Esophagus squamous epithelium (tissue), 5 donors: ENCODE results near the gene ILDR1. TPM values are rescaled to one million over a fixed set of nuclear protein-coding genes. Genes with fewer than 3 reads are reported as not detected.

Experiments
- DNase-seq: peaks from one replicate; lab custom pipeline; 2025; lab: John Stamatoyannopoulos, UW
- H3K27ac ChIP-seq, 4 donors: fragments of 200-600 bp; sonication (generic); one replicate each; pipeline ENCODE4 v1.5.1; 2016 to 2019; ENCODE audit warnings: mild to moderate bottlenecking in 1 of 4
- H3K27me3 ChIP-seq, 4 donors: fragments of 200-600 bp; sonication (generic); 1 replicate in 3 of 4; 2 replicates in 1 of 4; pipeline versions ENCODE4 v1.5.1 to v1.6.0; 2017 to 2021; ENCODE audit warnings: antibody characterized with exemption in 1 of 4
- H3K36me3 ChIP-seq, 3 donors: fragments of 200-600 bp; sonication (generic); one replicate each; pipeline ENCODE4 v1.5.1; 2016 to 2019
- H3K4me1 ChIP-seq, 3 donors: fragments of 200-600 bp; sonication (generic); one replicate each; pipeline ENCODE4 v1.5.1; 2017 to 2019
- H3K4me3 ChIP-seq, 4 donors: fragments of 200-600 bp; sonication (generic); 1 replicate in 3 of 4; 2 replicates in 1 of 4; pipeline ENCODE4 v1.5.1; 2016 to 2019; ENCODE audit warnings: mild to moderate bottlenecking in 2 of 4, moderate library complexity in 1 of 4
- H3K9me3 ChIP-seq, 3 donors: fragments of 200-600 bp; sonication (generic); one replicate each; pipeline ENCODE4 v1.5.1; 2016 to 2019
- POLR2A ChIP-seq, 4 donors: fragments of 450-650 bp; IDR thresholded peaks; one replicate each; pipeline ENCODE4 v1.6.1; 2017; ENCODE audit warnings: antibody characterized with exemption in 4 of 4, mild to moderate bottlenecking in 4 of 4, moderate library complexity in 3 of 4
- WGBS, 2 donors: methylation state at CpG; one replicate each; pipeline ENCODE4 v1.1.5; 2018; 5-methylcytosine and 5-hydroxymethylcytosine counted together
- intact Hi-C: fragments of 100-400 bp; cut with DNase I; formaldehyde crosslinking; loops from one replicate; pipeline ENCODE4 v1.15.0; 2022
- total RNA-seq, 4 donors: library from RNA; depleted of rRNA; stranded (reverse); fragments of >200 nt; gene quantifications; one replicate each; pipeline ENCODE4 v1.1.0, GENCODE V29; 2016
- TF ChIP-seq, protein P1 (sequence below), 6 experiments: fragments of 450-650 bp in 4 of 6; fragments of 200-600 bp in 2 of 6; sonication (generic) in 2 of 6; IDR thresholded peaks; one replicate each; pipeline ENCODE4 v1.5.1; 2016 to 2019; ENCODE audit warnings: antibody characterized with exemption in 6 of 6, mild to moderate bottlenecking in 4 of 6, moderate library complexity in 4 of 6
- donor health status: DM: yes; HTN: yes; CAD: no.

ILDR1 gene
- total RNA-seq, 4 donors from 2014 or later = 2.3 to 6.0 (median 3.6) TPM

DNA sequence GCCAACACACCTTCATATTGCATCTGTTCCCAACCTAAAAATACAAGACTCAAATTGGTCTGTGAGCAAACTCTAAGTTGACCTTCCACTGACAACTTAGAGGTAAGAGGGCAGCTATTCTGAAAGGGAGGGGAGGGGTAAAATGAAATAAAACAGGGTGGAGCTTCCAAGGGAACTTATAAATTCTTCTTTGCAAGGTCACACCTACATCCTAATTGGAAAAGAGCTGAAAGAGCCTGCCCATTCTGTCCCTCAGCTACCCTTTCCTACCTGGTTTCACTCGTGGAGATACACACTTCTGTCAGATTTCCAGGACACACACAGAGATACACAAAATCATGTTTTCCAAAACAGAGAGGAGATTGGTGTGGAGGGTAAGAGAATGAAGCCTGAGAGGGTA lies 1.0 kb downstream of the ILDR1 start:
- no peaks in the 10 kb centered on the region for H3K9me3 ChIP-seq
- peaks cover 0 to 29% (median 0%) of the 10 kb centered on the region in 3 donors for H3K4me1 ChIP-seq
- intact Hi-C loops = no loop called here
- H3K4me3 ChIP-seq = peak overlapping the region; percentile 46 to 66 (median 61)
- WGBS, 2 donors = 18 to 38% methylated on average over 1 of the region's 1 CpG
- H3K36me3 ChIP-seq = no peaks in the 10 kb centered on the region
- no peak for TF ChIP-seq POLR2A (IDR thresholded peaks at IDR 0.05)
- TF ChIP-seq, protein P1, sequence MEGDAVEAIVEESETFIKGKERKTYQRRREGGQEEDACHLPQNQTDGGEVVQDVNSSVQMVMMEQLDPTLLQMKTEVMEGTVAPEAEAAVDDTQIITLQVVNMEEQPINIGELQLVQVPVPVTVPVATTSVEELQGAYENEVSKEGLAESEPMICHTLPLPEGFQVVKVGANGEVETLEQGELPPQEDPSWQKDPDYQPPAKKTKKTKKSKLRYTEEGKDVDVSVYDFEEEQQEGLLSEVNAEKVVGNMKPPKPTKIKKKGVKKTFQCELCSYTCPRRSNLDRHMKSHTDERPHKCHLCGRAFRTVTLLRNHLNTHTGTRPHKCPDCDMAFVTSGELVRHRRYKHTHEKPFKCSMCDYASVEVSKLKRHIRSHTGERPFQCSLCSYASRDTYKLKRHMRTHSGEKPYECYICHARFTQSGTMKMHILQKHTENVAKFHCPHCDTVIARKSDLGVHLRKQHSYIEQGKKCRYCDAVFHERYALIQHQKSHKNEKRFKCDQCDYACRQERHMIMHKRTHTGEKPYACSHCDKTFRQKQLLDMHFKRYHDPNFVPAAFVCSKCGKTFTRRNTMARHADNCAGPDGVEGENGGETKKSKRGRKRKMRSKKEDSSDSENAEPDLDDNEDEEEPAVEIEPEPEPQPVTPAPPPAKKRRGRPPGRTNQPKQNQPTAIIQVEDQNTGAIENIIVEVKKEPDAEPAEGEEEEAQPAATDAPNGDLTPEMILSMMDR (IDR thresholded peaks at IDR 0.05) = no peak
- no peak for DNase-seq
- peaks cover 0 to 19% (median 0%) of the 10 kb centered on the region in 4 donors for H3K27me3 ChIP-seq
- H3K27ac ChIP-seq = peak overlapping the region in 2 of 4 donors; percentile 85 to 87

DNA sequence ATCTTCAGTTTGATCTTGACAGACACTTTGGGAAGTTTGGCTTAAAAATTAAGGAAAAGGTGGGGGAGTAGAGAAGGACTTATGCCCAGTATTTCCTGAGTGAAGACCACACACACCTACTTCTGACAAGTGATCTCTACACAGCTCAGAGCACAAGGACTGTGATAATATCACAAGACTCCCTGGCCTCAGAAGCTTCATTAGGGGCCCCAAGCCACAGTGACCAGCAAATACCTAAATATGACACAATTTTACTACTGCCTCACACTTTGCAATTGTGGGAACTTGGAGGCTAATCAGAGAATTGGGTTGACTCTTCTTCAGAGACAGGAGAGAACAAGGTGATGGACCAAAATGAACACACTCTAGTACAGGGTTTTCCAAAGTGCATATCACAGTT lies 2.6 kb downstream of the ILDR1 start:
- no peak for TF ChIP-seq POLR2A (IDR thresholded peaks at IDR 0.05)
- TF ChIP-seq, protein P1 (IDR thresholded peaks at IDR 0.05) = no peak
- DNase-seq = no peak
- intact Hi-C loops = no loop called here
- H3K36me3 ChIP-seq = no peaks in the 10 kb centered on the region
- H3K27me3 ChIP-seq = peaks cover 0 to 19% (median 0%) of the 10 kb centered on the region in 4 donors
- no peaks in the 10 kb centered on the region for H3K9me3 ChIP-seq
- H3K4me1 ChIP-seq = peaks cover 0 to 29% (median 0%) of the 10 kb centered on the region in 3 donors
- no peak overlapping the region for H3K27ac ChIP-seq
- H3K4me3 ChIP-seq = no peak overlapping the region

- WGBS, 2 donors = 36 to 67% methylated on average over 1 of the region's 1 CpG
- Histone ChIP-seq H3K9me3 (no peaks in the 10 kb centered on the region), H3K36me3 (no peaks in the 10 kb centered on the region), H3K27me3 (no peaks in the 10 kb centered on the region), H3K27ac (no peak overlapping the region), H3K4me1 (peaks cover 0 to 18% (median 3%) of the 10 kb centered on the region in 3 donors), H3K4me3 (no peak overlapping the region)
- DNase-seq = no peak
- intact Hi-C loops = no loop called here
- no peak for TF ChIP-seq POLR2A (IDR thresholded peaks at IDR 0.05)
- TF ChIP-seq, protein P1 (IDR thresholded peaks at IDR 0.05) = no peak
Observed at GRCh38 chr3:122014741-122015140, 7.3 kb downstream of the ILDR1 start.

GRCh38 chr3:122013448-122013925 lies 8.6 kb downstream of the ILDR1 start:
- H3K36me3 ChIP-seq = no peaks in the 10 kb centered on the region
- H3K27ac ChIP-seq = no peak overlapping the region
- no peaks in the 10 kb centered on the region for H3K27me3 ChIP-seq
- no peaks in the 10 kb centered on the region for H3K9me3 ChIP-seq
- H3K4me1 ChIP-seq = peaks cover 0 to 15% (median 3%) of the 10 kb centered on the region in 3 donors
- 29 to 50% methylated on average over 5 of the region's 5 CpGs for WGBS, 2 donors
- no peak overlapping the region for H3K4me3 ChIP-seq
- no peak for DNase-seq
- TF ChIP-seq, protein P1 (IDR thresholded peaks at IDR 0.05) = no peak
- TF ChIP-seq POLR2A (IDR thresholded peaks at IDR 0.05) = no peak
- intact Hi-C loops = no loop called here

DNA sequence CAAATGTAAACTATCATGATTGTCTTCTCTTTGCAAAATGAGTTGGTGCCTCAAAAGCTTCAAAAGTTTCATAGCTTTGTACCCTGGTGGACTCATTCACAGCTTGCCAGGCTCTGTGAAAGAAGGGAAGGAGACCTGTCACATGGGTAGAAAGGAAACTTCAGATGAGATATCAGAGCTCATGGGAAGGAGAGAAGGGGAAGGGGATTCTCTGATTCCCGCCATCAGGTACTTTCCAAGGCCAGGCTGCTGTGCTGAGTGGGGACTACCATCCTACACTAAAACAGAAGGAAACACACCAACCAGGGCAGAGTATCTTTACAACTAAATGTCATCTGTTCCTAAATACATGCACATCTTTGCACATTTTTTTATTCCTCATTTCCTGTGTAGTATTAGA lies 9.2 kb downstream of the ILDR1 start:
- H3K36me3 ChIP-seq = no peaks in the 10 kb centered on the region
- no peak overlapping the region for H3K27ac ChIP-seq
- TF ChIP-seq, protein P1 (IDR thresholded peaks at IDR 0.05) = no peak
- no peak for TF ChIP-seq POLR2A (IDR thresholded peaks at IDR 0.05)
- H3K27me3 ChIP-seq = no peaks in the 10 kb centered on the region
- intact Hi-C loops = no loop called here
- no peaks in the 10 kb centered on the region for H3K9me3 ChIP-seq
- 90 to 92% methylated on average over 1 of the region's 1 CpG for WGBS, 2 donors
- H3K4me1 ChIP-seq = peaks cover 0 to 15% (median 3%) of the 10 kb centered on the region in 3 donors
- no peak overlapping the region for H3K4me3 ChIP-seq
- DNase-seq = no peak
